ENCODE results near the gene ARHGEF19. TPM values are rescaled to one million over a fixed set of nuclear protein-coding genes. Genes with fewer than 3 reads are reported as not detected.
"Not testable (repeated sequence)": the region's sequence is repeated elsewhere in the genome, so short reads cannot be mapped to it uniquely, and the experiment has no call there.

The ARHGEF19 gene
- total and polyA plus RNA-seq, 2 experiments from 2014 or later = 8.6 to 14.2 TPM

GRCh38 chr1:16224472-16224871, 12.0 kb upstream of the ARHGEF19 start:
- H3K27ac ChIP-seq = no peak overlapping the region
- no peak overlapping the region for H3K4me2 ChIP-seq (ENCODE audit: unreplicated experiment)
- H3K9me2 ChIP-seq (ENCODE audit: insufficient read depth) = no peaks in the 10 kb centered on the region
- no peaks in the 10 kb centered on the region for H3K9me3 ChIP-seq (ENCODE audit: low read depth)
- no peak overlapping the region for H3K9ac ChIP-seq
- no peaks in the 10 kb centered on the region for H4K20me1 ChIP-seq (ENCODE audit: insufficient read depth)
- no peaks in the 10 kb centered on the region for H3K4me1 ChIP-seq (ENCODE audit: insufficient read depth)
- 73 to 76% methylated on average over 3 of the region's 3 CpGs for WGBS, 2 experiments (ENCODE audit: low coverage in 1 of 2, low lambda C conversion rate in 2 of 2, missing lambda C conversion rate in 2 of 2)
- no peak overlapping the region for H3K4me3 ChIP-seq
- in situ Hi-C loops (cut with MboI) = no loop called here
- no peaks in the 10 kb centered on the region for H3K79me2 ChIP-seq (ENCODE audit: insufficient read depth)
- H3K27me3 ChIP-seq (replicated peaks; ENCODE audit: insufficient read depth) = peaks cover 14% of the 10 kb centered on the region
- H3K36me3 ChIP-seq (ENCODE audit: low read depth) = no peaks in the 10 kb centered on the region
- no peaks in the 10 kb centered on the region for H3F3A ChIP-seq (ENCODE audit: insufficient read depth)
- no peak overlapping the region for H2AFZ ChIP-seq
- TF ChIP-seq EZH2 (IDR thresholded peaks at IDR 0.05; ENCODE audit: insufficient read depth, poor library complexity, severe bottlenecking) (no peak), EZH2phosphoT487 (IDR thresholded peaks at IDR 0.05; ENCODE audit: insufficient read depth, low read depth) (no peak)
- DNase-seq = no peak

GRCh38 chr1:16222716-16223115, 10.3 kb upstream of the ARHGEF19 start:
- H3K4me1 ChIP-seq (ENCODE audit: insufficient read depth); H2AFZ ChIP-seq; H3F3A ChIP-seq (ENCODE audit: insufficient read depth); H3K79me2 ChIP-seq (ENCODE audit: insufficient read depth); H3K27ac ChIP-seq; H3K27me3 ChIP-seq (replicated peaks; ENCODE audit: insufficient read depth); H3K4me2 ChIP-seq (ENCODE audit: unreplicated experiment); H3K9me3 ChIP-seq (ENCODE audit: low read depth); DNase-seq; H4K20me1 ChIP-seq (ENCODE audit: insufficient read depth); H3K36me3 ChIP-seq (ENCODE audit: low read depth); in situ Hi-C loops (cut with MboI); H3K9me2 ChIP-seq (ENCODE audit: insufficient read depth); H3K4me3 ChIP-seq; H3K9ac ChIP-seq: not testable (repeated sequence)
- 67 to 68% methylated on average over 14 of the region's 14 CpGs for WGBS, 2 experiments (ENCODE audit: low coverage in 1 of 2, low lambda C conversion rate in 2 of 2, missing lambda C conversion rate in 2 of 2)

- DNase-seq = no peak
- Histone ChIP-seq H3K9ac (no peak overlapping the region), H3K79me2 (ENCODE audit: insufficient read depth) (no peaks in the 10 kb centered on the region), H3K4me1 (ENCODE audit: insufficient read depth) (no peaks in the 10 kb centered on the region), H3K27ac (no peak overlapping the region), H3K4me3 (no peak overlapping the region), H3K4me2 (ENCODE audit: unreplicated experiment) (no peak overlapping the region), H3K27me3 (replicated peaks; ENCODE audit: insufficient read depth) (no peaks in the 10 kb centered on the region), H3K36me3 (ENCODE audit: low read depth) (no peaks in the 10 kb centered on the region), H3K9me2 (ENCODE audit: insufficient read depth) (no peaks in the 10 kb centered on the region), H2AFZ (no peak overlapping the region), H4K20me1 (ENCODE audit: insufficient read depth) (no peaks in the 10 kb centered on the region), H3K9me3 (ENCODE audit: low read depth) (no peaks in the 10 kb centered on the region), H3F3A (ENCODE audit: insufficient read depth) (peaks cover 4% of the 10 kb centered on the region; the same call in 1 of the 2 replicates)
- TF ChIP-seq EZH2 (IDR thresholded peaks at IDR 0.05; ENCODE audit: insufficient read depth, poor library complexity, severe bottlenecking) (no peak), EZH2phosphoT487 (IDR thresholded peaks at IDR 0.05; ENCODE audit: insufficient read depth, low read depth) (no peak)
- 93 to 100% methylated on average over 1 of the region's 1 CpG for WGBS, 2 experiments (ENCODE audit: low coverage in 1 of 2, low lambda C conversion rate in 2 of 2, missing lambda C conversion rate in 2 of 2)
- in situ Hi-C loops (cut with MboI) = no loop called here
Measured at GRCh38 chr1:16221499-16221898, 9.0 kb upstream of the ARHGEF19 start.

GRCh38 chr1:16219968-16220500, 7.6 kb upstream of the ARHGEF19 start:
- Histone ChIP-seq H3K27me3 (replicated peaks; ENCODE audit: insufficient read depth) (no peaks in the 10 kb centered on the region), H3K27ac (no peak overlapping the region), H4K20me1 (ENCODE audit: insufficient read depth) (no peaks in the 10 kb centered on the region), H3K9me3 (ENCODE audit: low read depth) (no peaks in the 10 kb centered on the region), H3K79me2 (ENCODE audit: insufficient read depth) (no peaks in the 10 kb centered on the region), H3K9me2 (ENCODE audit: insufficient read depth) (no peaks in the 10 kb centered on the region), H3K4me1 (ENCODE audit: insufficient read depth) (no peaks in the 10 kb centered on the region), H3F3A (ENCODE audit: insufficient read depth) (peaks cover 5% of the 10 kb centered on the region; the same call in 1 of the 2 replicates), H2AFZ (no peak overlapping the region), H3K36me3 (ENCODE audit: low read depth) (no peaks in the 10 kb centered on the region), H3K9ac (no peak overlapping the region), H3K4me2 (ENCODE audit: unreplicated experiment) (no peak overlapping the region), H3K4me3 (no peak overlapping the region)
- no peak for TF ChIP-seq EZH2 (IDR thresholded peaks at IDR 0.05; ENCODE audit: insufficient read depth, poor library complexity, severe bottlenecking)
- TF ChIP-seq EZH2phosphoT487 (IDR thresholded peaks at IDR 0.05; ENCODE audit: insufficient read depth, low read depth) = no peak
- 83 to 89% methylated on average over 4 of the region's 4 CpGs for WGBS, 2 experiments (ENCODE audit: low coverage in 1 of 2, low lambda C conversion rate in 2 of 2, missing lambda C conversion rate in 2 of 2)
- DNase-seq = no peak
- in situ Hi-C loops (cut with MboI) = no loop called here

GRCh38 chr1:16218674-16219071, 6.2 kb upstream of the ARHGEF19 start:
- H2AFZ ChIP-seq = no peak overlapping the region
- H3F3A ChIP-seq (ENCODE audit: insufficient read depth) = peaks cover 5% of the 10 kb centered on the region; the same call in 1 of the 2 replicates
- TF ChIP-seq EZH2phosphoT487 (IDR thresholded peaks at IDR 0.05; ENCODE audit: insufficient read depth, low read depth) (no peak), EZH2 (IDR thresholded peaks at IDR 0.05; ENCODE audit: insufficient read depth, poor library complexity, severe bottlenecking) (no peak)
- no peaks in the 10 kb centered on the region for H4K20me1 ChIP-seq (ENCODE audit: insufficient read depth)
- DNase-seq = no peak
- H3K27ac ChIP-seq = no peak overlapping the region
- no peaks in the 10 kb centered on the region for H3K4me1 ChIP-seq (ENCODE audit: insufficient read depth)
- H3K4me3 ChIP-seq = no peak overlapping the region
- no peaks in the 10 kb centered on the region for H3K9me2 ChIP-seq (ENCODE audit: insufficient read depth)
- H3K27me3 ChIP-seq (replicated peaks; ENCODE audit: insufficient read depth) = no peaks in the 10 kb centered on the region
- H3K36me3 ChIP-seq (ENCODE audit: low read depth) = no peaks in the 10 kb centered on the region
- H3K9ac ChIP-seq = no peak overlapping the region
- H3K9me3 ChIP-seq (ENCODE audit: low read depth) = no peaks in the 10 kb centered on the region
- H3K4me2 ChIP-seq (ENCODE audit: unreplicated experiment) = no peak overlapping the region
- 85 to 88% methylated on average over 6 of the region's 6 CpGs for whole genome bisulfite sequencing, 2 experiments (ENCODE audit: low coverage in 1 of 2, low lambda C conversion rate in 2 of 2, missing lambda C conversion rate in 2 of 2)
- in situ Hi-C loops (cut with MboI) = no loop called here
- H3K79me2 ChIP-seq (ENCODE audit: insufficient read depth) = no peaks in the 10 kb centered on the region

Data from GM23248 (cell line).